ENCODE results near the gene PIP4K2C.

- TF ChIP-seq CTCF (IDR thresholded peaks at IDR 0.05) (no peak), POLR2AphosphoS5 (IDR thresholded peaks at IDR 0.05) (no peak)
Observed at GRCh38 chr12:57623811-57624390, 32.9 kb downstream of the PIP4K2C start.
